ENCODE measurements around the gene USP50.
"Not testable (repeated sequence)": the region's sequence is repeated elsewhere in the genome, so short reads cannot be mapped to it uniquely, and the experiment has no call there.

Gene USP50

DNA sequence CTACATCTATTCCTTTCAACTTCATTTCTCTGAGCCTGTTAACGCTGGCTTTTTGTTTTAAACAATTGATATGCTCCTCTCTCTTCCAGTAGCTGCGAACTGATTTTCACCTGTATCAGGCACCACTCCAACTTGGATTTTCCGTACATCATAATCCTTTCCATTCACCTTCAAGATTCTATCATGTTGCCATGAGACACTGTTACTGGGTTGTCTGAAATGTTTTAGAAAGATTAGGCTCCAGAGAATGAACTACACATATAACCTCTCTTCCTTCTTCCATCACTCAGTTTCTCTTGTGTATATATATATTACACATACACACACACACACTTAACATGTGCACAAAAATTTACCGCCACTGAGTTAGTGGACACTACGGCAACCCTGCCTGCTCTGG, at the start of gene USP50:
Gene USP50, minus strand, starts transcription at position 101 of the 400 bp plus-strand sequence. CDS start 141 bp downstream, outside the sequence.
- no peak for DNase-seq (ENCODE audit: low read depth in 2 of 2)

DNA sequence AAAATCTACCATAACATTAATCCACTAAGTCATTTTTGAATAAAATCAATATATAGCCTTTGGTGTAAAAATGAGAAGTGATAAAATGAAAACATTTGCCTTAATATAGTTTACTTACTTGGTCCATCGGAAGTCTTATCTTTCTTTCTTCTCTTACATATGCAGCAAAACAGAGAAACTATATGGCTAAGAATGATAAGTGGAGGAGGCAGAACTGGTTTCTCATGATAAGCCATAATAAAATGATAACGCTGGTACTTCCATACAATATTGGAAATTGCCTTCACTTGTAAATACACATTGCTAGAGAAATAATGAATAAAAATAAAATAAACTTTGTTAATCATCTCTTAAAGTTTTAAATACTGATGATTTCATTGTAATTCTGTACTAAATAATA, 47.8 kb upstream of the USP50 start:
- DNase-seq (ENCODE audit: low read depth in 2 of 2) = no peak

DNA sequence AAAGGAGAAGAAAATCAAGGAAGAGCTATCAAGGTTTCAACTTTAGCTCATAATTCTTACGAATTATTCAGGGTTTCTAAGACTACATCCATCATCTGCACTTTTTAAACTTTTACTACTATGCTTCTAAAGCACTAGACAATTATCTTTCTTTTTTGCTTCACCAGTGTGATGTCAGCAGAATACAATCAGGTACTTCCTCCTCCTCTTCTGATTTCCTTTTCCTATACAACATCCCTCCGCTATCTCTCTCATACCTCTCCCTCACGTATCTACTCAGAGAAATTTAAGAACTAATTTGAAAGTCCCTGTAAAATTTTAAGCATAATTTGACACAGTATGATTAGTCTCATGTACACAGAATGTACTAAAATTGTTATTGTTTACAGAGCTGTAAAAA, 47.3 kb upstream of the USP50 start:
- DNase-seq (ENCODE audit: low read depth in 2 of 2) = no peak

DNA sequence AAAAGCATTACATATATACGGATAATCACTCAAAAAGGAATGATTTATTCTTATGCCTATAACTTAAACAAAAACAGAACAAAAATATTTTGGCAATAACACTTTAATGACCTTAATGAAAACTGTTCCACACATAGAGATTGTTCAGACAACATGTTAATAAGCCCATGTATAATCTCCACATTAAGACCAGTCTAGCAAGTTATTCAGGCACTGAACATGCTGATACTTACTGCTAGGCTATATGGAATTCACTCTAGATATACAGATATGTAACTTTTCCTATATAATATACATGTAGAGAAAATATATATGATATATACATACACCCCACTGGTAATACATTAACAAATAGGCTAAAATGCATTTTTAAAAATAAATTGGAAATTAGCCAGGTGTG, 43.8 kb upstream of the USP50 start:
- no peak for DNase-seq (ENCODE audit: low read depth in 2 of 2)

DNA sequence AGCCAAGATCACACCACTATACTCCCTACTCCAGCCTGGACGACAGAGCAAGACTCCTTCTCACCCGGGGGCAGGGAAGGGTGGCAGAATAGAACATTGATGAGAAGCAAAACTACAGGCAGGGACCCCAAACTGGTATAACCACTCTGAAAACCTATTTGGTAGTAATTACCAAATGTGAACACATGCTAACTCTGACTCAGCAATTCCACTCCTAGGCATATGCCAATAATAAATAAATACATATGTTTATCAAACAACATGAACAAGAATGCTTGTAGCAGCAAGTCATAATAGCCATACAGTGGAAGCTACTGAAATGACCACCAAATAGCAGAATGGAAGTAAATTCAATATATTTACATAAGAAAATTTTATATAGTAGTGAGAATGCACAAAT, 31.0 kb upstream of the USP50 start:
- no peak for DNase-seq (ENCODE audit: low read depth in 2 of 2)

DNA sequence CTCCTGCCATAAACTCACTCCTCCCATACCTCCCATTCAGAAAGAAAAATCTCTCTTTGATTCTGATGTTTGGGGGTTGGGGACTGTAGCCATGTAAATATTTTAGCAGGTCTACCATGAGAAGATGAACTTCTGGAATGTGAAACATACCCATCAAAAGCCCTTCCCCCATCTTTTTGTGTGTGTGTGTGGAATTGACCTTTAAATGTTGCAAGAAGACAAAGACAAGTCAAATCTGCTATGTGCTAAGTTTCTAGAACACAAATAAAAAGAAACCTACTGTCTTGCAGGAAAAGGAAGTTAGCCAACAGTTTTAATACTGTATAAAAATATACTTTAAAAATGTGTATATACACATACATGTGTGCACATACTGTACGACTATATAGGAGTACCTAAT, 29.7 kb upstream of the USP50 start:
- DNase-seq (ENCODE audit: low read depth in 2 of 2) = no peak

DNA sequence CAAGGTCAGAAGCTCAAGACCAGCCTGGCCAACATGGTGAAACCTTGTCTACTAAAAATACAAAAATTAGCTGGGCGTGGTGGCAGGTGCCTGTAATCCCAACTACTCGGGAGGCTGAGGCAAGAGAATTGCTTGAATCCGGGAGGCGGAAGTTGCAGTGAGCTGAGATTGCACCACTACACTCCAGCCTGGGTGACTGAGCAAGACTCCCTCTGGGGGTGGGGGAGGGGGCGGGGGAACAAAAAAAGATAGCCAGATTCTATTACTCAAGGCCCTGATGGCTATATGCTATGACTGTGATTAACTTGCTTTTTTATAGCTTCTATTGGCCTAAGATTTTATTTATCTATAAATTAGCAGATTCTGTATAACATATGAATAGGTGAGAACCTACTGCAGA, 27.4 kb upstream of the USP50 start:
- not testable (repeated sequence) for DNase-seq (ENCODE audit: low read depth in 2 of 2)

DNA sequence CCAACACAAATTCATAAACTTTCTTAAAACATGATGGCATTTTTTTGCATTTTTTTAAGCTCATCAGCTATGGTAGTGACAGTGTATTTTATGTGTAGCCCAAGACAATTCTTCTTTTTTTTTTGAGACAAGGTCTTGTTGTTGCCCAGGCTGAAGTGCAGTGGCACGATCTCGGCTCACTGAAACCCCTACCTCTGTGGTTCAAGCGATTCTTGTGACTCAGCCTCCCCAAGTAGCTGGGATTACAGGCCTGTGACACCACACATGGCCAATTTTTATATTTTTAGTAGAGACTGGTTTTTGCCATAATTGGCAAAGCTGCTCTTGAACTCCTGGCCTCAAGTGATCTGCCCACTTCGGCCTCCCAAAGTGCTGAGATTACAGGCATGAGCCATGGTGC, 17.3 kb upstream of the USP50 start:
- DNase-seq (ENCODE audit: low read depth in 2 of 2) = no peak

DNA sequence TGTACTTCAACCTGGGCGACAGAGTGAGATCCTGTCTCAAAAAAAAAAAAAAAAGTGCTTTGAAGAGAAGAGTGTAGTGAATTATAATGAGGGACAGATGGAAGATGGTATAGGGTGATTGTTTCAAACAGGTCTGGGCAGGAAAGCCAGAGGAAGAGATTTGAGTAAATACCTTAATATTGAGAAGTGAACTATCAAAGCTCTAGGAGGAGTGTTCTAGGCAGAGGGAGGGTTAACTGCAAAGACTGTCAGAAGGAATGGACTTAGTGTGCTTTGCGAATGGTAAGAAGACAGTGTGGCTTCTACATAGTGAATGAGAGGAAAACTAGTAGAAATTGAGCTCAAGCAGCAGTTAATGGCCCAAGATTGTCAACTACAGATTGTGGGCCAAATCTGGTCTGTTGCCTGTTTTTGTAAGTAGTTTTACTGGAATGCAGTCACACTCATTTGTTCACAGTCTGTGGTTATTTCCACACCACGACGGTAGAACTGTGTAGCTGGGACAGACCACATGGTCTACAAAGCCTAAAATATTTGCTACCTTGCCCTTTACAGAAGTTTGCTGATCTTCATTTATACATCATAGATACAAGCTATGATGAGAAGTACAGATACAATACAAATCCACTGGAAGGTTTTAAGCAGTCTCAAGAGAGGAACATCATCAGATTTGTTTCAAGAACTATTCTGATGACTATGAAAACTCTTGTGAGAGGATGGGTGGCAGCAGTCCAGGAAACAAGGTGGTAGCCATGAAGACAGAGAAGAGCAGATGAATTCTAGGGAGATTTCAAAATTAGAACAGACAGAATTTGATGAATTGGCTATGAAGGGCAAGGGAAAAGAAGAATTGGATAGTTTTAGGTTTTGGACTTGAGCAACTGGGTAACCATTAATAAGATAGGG, 16.5 kb upstream of the USP50 start:
- DNase-seq (ENCODE audit: low read depth in 2 of 2) = no peak

DNA sequence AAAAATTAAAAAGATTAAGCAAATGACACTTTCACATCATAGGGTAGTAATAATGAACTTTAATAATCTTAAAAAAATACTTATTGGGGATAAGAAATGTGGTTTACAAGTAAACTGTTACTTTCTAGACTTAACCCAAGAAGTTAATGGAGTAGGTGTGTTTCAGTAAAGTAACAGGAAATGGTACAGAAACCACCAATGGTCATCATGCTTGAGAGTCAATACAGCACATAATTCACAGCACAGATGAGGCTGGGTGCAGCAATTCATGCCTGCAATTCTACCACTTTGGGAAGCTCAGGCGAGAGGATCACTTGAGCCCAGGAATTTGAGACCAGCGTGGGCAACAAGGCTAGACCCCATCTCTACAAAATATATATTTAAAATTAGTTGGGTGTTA, 11.5 kb upstream of the USP50 start:
- DNase-seq (ENCODE audit: low read depth in 2 of 2) = no peak

DNA sequence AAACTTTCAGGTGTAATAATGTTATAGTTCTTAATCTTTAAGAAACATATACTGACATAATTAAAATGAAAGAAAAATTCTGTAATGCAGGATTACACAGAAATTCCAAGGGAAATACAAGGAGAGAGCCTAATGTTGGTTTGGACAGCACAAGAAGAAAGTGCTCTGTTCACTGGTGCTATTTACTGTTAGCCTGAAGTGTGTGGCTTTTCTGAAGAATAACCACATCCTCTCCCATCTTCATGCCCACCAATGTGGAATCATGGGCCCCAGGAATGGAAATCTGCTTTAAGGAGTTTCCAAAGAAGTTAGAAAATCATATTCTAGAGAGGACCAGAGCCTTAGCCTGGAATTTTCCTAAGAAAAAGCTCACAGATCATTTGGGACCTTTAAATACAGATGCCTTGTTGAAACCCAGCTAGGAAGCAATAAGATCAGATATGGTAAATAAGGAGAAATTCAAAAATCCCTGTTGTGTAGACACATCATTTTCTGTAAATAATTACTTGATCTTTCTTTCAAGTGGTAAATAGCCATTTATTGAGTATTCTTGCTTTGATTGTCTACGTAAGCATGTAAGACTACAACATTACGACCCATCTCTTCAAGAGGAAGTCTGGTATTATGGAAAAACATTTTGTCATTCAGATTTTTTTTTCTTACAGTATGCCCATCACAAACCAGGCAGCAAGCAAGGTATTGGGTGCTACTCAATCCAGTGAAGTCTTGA, 10.3 kb upstream of the USP50 start:
- DNase-seq (ENCODE audit: low read depth in 2 of 2) = no peak

DNA sequence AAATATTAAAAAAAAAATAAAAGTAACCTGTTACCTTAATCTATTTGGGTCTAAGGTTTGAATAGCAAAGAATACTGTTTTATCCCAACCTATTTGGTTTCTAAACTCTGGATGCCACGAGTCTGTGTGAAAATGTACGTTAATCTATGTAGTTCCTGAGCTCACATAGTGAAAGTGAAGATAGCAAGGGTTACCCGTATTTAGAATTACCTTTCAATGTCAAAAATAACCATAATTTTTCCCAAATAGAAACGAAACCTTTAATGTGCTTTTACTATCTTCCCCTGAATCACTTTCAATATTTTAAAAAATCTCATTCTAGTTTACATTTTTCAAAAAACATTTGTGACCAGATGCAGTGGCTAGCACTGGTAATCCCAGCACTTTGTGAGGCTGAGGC, 5.8 kb upstream of the USP50 start:
- DNase-seq (ENCODE audit: low read depth in 2 of 2) = no peak

DNA sequence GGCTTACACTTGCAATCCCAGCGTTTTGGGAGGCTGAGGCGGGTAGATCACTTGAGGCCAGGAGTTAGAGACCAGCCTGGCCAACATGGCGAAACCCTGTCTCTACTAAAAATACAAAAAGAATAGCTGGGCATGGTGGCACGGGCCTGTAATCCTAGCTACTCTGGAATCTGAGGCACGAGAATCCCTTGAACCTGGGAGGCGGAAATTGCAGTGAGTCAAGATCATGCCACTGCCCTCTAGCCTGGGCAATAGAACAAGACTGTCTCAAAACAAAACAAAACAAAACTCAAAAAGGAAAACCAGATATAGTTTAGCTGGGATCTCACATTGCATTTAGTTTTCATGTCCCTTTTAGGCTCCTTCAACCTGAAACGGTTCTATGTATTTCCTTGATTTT, 2.9 kb upstream of the USP50 start:
- DNase-seq (ENCODE audit: low read depth in 2 of 2) = no peak

DNA sequence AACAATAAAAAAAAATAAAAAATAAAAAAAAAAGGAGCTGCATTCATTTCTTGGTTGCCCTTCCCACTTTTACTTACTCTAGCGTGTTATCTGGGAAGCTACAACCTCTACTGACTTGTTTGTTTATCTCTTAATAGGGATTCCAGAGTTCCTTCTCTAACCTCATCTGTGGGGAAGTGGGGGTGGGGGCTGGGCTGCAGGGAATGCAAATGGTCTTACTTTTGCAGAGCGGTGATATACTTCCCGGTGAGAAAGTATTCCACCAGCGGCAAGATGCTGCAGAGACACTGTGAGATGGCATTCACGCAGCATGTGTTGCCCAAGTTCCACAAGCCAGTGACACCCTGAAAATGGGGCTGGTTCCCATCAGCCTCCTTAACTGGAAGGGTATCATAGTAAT, 2.1 kb downstream of the USP50 start:
- no peak for DNase-seq (ENCODE audit: low read depth in 2 of 2)

DNA sequence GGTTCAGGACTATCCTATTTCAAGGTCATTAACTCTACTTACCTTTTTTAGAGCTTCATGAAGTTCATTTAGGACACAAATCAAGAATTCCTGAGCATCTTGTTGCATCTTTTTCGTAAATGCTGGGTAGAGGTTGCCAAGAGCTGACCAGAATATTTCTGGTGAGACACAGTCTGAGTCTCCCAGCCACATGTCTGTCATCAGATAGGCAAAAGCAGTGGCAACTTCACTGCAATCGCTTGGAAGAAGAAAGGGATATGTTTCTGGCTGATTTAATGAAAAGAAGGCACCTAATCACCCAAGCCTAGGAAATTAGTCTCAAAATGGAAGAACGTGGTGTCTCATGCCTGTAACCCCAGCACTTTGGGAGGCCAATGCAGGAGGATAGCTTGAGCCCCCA, 2.9 kb downstream of the USP50 start:
- no peak for DNase-seq (ENCODE audit: low read depth in 2 of 2)

DNA sequence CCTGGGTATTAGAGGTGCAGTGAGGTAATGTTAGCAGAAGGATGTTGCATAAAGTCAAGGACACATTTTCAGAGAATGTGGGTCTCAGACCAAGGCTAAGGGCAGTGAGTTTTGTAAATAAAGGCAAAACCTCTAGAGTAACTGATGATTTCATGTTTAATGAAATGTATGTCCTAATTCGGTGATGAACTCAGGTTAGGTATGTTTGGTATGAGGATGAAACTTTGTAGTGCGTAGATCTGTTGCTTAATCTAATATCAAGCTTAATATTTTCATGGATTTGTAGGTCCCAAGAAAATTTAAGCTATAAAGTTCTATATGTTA, 3.6 kb downstream of the USP50 start:
- no peak for DNase-seq (ENCODE audit: low read depth in 2 of 2)

DNA sequence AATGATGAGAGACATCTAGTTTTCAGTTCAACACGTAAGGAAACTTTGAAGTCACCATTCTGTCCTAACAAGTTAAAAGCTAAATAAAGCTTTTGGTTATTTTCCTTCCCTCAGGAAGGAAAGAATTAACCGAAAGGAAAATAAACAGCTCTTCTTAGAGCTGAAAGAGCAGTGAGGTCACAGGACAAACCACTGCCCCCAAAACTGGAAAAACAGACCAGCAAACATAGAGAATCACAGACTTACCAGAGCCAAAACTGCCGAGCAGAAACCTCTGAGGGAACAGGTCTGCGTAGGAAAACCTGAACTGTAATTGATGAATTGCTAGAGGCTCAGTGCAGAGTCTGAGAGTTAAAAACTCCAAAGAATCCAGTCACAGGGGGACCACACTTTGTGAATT, 14.7 kb downstream of the USP50 start:
- no peak for DNase-seq (ENCODE audit: low read depth in 2 of 2)

DNA sequence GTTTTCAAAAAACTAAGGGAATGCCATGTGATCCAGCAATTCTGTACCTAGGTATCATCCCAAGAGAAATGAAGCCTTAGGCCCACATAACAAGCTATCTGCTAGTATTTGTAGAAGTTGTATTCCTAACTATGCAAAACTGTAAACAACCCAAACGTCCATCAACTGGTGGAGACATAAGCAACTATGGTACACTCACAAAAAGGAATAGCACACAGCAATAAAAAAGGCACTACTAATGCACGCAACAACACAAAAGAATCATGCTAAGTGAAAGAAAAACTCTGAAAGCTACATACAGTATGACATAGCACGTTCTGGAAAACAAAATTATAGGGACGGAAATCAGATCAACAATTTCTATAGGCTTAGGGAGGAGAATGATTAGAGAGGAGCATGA, 15.3 kb downstream of the USP50 start:
- no peak for DNase-seq (ENCODE audit: low read depth in 2 of 2)

DNA sequence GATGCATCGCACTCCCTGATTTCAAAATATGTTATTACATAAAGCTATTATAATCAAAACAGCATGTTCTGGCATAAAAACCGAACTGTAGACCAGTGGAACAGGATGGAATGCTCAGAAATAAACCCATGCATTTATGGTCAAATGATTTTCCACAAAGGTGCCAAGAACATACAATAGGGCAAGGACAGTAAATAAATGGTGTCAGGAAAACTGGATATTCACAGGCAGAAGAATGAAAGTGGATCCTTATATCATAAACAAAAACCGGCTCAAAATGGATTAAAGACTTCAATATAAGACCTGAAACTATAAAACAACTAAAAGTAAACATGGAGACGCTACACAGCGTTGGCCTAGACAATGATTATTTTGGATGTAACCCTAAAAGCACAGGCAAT, 22.6 kb downstream of the USP50 start:
- no peak for DNase-seq (ENCODE audit: low read depth in 2 of 2)

DNA sequence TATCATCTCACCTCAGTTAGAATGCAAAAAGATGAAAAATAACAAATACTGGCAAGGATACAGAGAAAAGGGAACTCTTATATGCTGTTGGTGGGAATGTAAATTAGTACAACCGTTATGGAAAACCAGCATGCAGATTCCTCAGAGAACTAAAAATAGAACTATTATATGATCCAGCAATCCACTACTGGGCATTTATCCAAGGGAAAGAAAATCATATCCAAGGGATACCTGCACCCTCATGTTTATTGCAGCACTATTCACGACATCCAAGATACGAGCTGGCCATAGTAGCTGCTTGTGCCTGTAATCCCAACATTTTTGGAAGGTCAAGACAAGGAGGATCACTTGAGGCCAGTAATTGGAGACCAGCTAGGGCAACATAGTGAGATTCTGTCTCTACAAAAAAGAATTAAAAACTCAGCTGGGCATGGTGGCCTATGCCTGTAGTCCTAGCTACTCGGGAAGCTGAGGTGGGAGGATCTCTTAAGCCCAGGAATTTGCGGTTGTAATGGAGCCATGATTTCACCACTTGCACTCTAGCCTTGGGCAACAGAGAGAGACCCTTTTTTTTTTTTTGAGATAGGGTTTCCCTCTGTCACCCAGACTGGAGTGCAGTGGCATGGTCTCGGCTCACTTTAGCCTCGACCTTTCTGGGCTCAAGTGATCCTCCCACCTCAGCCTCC, 26.6 kb downstream of the USP50 start:
- DNase-seq (ENCODE audit: low read depth in 2 of 2) = no peak

DNA sequence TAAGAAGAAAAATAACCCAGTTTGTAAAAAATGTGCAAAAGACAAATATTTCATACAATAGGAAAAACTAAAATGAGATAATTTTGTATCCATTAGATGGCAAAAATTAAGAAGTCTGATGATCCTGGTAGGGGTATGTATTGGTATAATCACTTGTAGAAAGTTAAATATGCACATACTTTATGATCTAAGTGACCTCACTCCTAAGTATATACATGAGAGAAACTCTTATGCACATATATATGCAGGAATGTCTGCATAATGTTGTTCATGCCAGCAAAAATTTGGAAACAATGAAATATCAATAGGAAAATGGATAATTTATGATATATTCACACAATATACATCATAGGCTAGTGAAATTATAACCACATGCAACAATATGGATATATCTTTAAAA, 33.5 kb downstream of the USP50 start:
- DNase-seq (ENCODE audit: low read depth in 2 of 2) = no peak

DNA sequence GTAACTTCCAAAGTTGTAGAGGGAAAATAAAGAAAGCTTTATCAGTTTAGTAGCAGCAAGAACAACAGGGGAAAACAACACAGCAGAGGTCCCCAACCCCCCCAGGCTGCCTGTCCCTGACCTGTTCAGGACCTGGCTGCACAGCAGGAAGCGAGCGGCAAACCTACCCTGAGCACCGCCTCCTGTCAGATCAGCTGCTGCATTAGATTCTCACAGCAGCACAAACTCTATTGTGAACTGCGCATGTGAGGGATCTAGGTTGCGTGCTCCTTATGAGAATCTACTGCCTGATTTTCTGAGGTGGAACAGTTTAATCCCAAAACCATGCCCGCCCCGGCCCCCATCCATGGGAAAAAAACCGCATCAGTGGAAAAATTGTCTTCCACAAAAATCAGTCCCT, 40.3 kb downstream of the USP50 start:
- no peak for DNase-seq (ENCODE audit: low read depth in 2 of 2)

DNA sequence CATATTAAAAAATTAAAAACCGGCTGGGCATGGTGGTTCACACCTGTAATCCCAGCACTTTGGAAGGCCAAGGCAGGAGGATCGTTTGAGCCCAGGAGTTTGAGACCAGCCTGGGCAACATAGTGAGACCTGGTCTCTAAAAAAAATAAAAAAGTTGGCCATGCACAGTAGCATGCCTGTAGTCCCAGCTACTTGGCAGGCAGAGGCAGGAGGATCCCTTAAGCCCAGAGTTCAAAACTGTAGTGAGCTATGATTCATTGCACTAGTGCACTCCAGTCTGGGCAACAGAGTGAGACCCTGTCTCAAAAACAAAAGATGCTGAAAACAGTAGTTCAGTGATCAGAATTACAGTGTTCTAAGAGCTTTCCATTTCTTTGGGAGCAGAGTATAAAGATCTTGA, 40.8 kb downstream of the USP50 start:
- DNase-seq (ENCODE audit: low read depth in 2 of 2) = not testable (repeated sequence)
